Adrenal gland (tissue), 5 donors: ENCODE data around the gene RABGAP1L.

Source experiments
- POLR2A ChIP-seq, 2 donors: fragments of 450-650 bp; IDR thresholded peaks; one replicate each; pipeline ENCODE4 v1.6.1; 2017; ENCODE audit warnings: antibody characterized with exemption in 2 of 2, mild to moderate bottlenecking in 2 of 2, moderate library complexity in 1 of 2
- TF ChIP-seq, protein P1 (sequence below), 6 experiments: fragments of 450-650 bp in 4 of 6; fragments of 200-600 bp in 2 of 6; sonication (generic) in 1 of 6; IDR thresholded peaks; 1 replicate in 5 of 6; 2 replicates in 1 of 6; pipeline versions ENCODE4 v1.5.1 to v1.8.0; 2016 to 2021; ENCODE audit warnings: antibody characterized with exemption in 6 of 6, mild to moderate bottlenecking in 2 of 6, moderate library complexity in 1 of 6
- donor health status: DM: no; HTN: no; CAD: no.

DNA sequence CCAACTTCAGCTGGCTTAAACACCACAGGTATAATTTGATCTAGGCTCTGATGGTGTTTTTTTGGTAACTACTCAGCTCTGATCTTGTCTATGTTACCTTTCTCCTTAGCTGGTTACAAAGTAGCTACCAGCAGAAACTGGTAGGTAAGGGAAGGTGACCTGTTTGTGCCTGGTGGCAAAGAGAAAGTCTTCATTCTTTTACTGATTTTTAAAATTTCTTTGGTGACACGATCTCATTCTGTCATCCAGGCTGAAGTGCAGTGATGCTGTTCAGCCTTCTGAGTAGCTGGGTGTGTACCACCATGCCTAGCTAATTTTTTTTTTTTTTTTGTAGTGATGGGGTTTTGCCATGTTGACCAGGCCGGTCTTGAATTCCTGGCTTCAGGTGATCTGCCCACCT is 62.4 kb downstream of the RABGAP1L start:
- TF ChIP-seq, protein P1, sequence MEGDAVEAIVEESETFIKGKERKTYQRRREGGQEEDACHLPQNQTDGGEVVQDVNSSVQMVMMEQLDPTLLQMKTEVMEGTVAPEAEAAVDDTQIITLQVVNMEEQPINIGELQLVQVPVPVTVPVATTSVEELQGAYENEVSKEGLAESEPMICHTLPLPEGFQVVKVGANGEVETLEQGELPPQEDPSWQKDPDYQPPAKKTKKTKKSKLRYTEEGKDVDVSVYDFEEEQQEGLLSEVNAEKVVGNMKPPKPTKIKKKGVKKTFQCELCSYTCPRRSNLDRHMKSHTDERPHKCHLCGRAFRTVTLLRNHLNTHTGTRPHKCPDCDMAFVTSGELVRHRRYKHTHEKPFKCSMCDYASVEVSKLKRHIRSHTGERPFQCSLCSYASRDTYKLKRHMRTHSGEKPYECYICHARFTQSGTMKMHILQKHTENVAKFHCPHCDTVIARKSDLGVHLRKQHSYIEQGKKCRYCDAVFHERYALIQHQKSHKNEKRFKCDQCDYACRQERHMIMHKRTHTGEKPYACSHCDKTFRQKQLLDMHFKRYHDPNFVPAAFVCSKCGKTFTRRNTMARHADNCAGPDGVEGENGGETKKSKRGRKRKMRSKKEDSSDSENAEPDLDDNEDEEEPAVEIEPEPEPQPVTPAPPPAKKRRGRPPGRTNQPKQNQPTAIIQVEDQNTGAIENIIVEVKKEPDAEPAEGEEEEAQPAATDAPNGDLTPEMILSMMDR (IDR thresholded peaks at IDR 0.05), result no peak
- TF ChIP-seq POLR2A (IDR thresholded peaks at IDR 0.05), result no peak
